Peyer's patch (tissue), 4 donors: Measurements from ENCODE around the gene PPP1R1B.
A peak's percentile ranks its signal among the peaks of the same experiment; 100 is the strongest.

Experiments
- CTCF ChIP-seq, 6 experiments: fragments of 450-650 bp in 4 of 6; fragments of 200-600 bp in 2 of 6; sonication (generic) in 1 of 6; IDR thresholded peaks; one replicate each; pipeline ENCODE4 v1.5.1; 2017 to 2019; ENCODE audit warnings: antibody characterized with exemption in 6 of 6, mild to moderate bottlenecking in 3 of 6, moderate library complexity in 1 of 6
- POLR2A ChIP-seq, 2 donors: fragments of 450-650 bp; IDR thresholded peaks; one replicate each; pipeline ENCODE4 v1.5.1; 2017; ENCODE audit warnings: antibody characterized with exemption in 2 of 2, mild to moderate bottlenecking in 2 of 2, moderate library complexity in 2 of 2

DNA sequence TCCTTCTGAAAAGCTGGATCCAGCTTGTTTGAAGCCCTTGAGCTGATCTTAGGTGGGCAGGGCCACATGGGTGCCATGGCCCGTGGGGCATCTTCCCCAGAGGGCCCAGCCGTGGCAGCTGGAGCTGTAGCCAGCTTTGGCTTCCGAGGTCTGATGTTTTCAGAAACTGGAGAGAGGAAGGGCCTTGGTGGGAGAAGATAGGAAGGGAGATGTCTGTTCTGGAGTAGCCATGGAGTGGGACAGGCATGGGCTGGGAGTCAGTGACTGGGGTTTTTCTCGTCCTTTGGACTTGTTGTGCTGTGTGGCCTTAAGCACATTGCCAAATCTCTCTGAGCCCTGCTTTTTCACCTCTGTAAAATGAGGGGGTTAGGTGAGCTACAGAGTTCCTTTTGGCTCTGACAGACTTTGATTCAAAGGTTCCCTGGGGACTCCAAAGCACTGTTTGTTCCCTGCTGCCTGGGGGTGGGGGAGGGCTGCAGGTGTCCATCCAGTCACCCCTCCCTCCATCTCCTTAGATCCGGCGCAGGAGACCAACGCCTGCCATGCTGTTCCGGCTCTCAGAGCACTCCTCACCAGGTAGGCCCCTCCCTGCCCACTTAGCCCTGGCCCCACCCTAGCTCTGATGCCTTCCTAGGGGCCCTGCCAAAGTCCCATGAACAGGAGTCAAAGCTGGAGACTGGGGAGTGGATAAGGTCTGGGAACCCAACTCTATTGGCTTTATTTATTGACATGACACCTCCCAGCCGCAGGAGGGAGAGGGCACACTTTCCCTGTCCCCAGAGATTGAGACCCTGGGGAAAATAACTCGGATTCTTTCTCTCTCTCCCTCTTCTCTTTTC, 2.1 kb downstream of the PPP1R1B start:
- TF ChIP-seq CTCF (IDR thresholded peaks at IDR 0.05): peak in 1 of 6 experiments; percentile 11
- TF ChIP-seq POLR2A (IDR thresholded peaks at IDR 0.05): peak; percentile 37 to 68
